HepG2 (cell line): Measurements from ENCODE around the gene CDC42EP5. TPM values are rescaled to one million over a fixed set of nuclear protein-coding genes. Genes with fewer than 3 reads are reported as not detected.

Experiments
- ATAC-seq: fragments of 200-7000 bp; cut with Tn5 transposase; 3 replicates; pipeline ENCODE4 v1.9.1; 2020; ENCODE audit warnings: mild to moderate bottlenecking, moderate library complexity
- BruUV-seq: library from RNA; stranded (reverse); fragments of 400-500 nt; replicated peaks from 2 replicates; lab custom pipeline; 2021; lab: Mats Ljungman, UMichigan
- CTCF ChIA-PET: fragments of 300-600 bp; formaldehyde crosslinking; extraction: SDS; loops from one replicate; lab custom pipeline; 2021; ENCODE audit warnings: low total read pairs, inconsistent platforms, low intra/inter-chr PET ratio; lab: Yijun Ruan, JAX
- POLR2A ChIA-PET: fragments of 350-600 bp; sonication (Branson Sonifier 250); formaldehyde crosslinking; loops from one replicate; lab custom pipeline; 2020; ENCODE audit warnings: antibody characterized with exemption, inconsistent platforms; lab: Yijun Ruan, JAX
- DNase-seq: peaks from one replicate; pipeline ENCODE4 v3.0.0-alpha.2; 2015; ENCODE audit warnings: low spot score
- FAIRE-seq: peaks from 3 replicates; lab custom pipeline; 2011; peaks lifted over from hg19 to GRCh38; lab: Jason Lieb, UNC
- H2AFZ ChIP-seq: one replicate; pipeline ENCODE4 v1.6.1; 2011; ENCODE audit warnings: low read length, inconsistent platforms
- H3K27ac ChIP-seq: fragments of 300-600 bp; 3 replicates; pipeline ENCODE4 v1.8.0; 2011; ENCODE audit warnings: mixed run types, mild to moderate bottlenecking, mixed read lengths, low read length, inconsistent platforms; ENCODE audit not compliant: insufficient read depth; ENCODE audit errors: extremely low read length
- H3K27me3 ChIP-seq, 2 experiments: fragments of 200-600 bp in 1 of 2; 2 replicates in 1 of 2; 3 replicates in 1 of 2; pipeline versions ENCODE4 v1.6.0 to v1.8.0; 2011; ENCODE audit warnings: low read length in 2 of 2, mild to moderate bottlenecking in 2 of 2, moderate library complexity in 2 of 2, inconsistent platforms in 1 of 2; ENCODE audit not compliant: insufficient read depth in 2 of 2, control insufficient read depth in 1 of 2
- H3K36me3 ChIP-seq, 2 experiments: fragments of 200-600 bp in 1 of 2; replicated peaks in 1 of 2; 2 replicates in 1 of 2; 3 replicates in 1 of 2; pipeline versions ENCODE4 v1.5.1 to v1.8.0; 2011; ENCODE audit warnings: low read length in 2 of 2, inconsistent platforms in 1 of 2; ENCODE audit not compliant: insufficient read depth in 2 of 2, control insufficient read depth in 1 of 2
- H3K4me1 ChIP-seq: 2 replicates; pipeline ENCODE4 v1.5.1; 2012; ENCODE audit warnings: low read length, inconsistent platforms; ENCODE audit not compliant: insufficient read depth
- H3K4me2 ChIP-seq: 2 replicates; pipeline ENCODE4 v1.6.0; 2011; ENCODE audit warnings: low read depth, low read length, inconsistent platforms
- H3K4me3 ChIP-seq, 3 experiments: fragments of 200-600 bp in 1 of 3; sonication (generic), shearing (Covaris generic) in 1 of 3; replicated peaks in 1 of 3; 2 replicates each; pipeline ENCODE4 v1.5.1; 2011 to 2016; ENCODE audit warnings: low read length in 3 of 3, inconsistent platforms in 2 of 3, low read depth in 2 of 3, mild to moderate bottlenecking in 2 of 3, control low read depth in 1 of 3, mixed read lengths in 1 of 3; ENCODE audit not compliant: insufficient read depth in 1 of 3
- H3K79me2 ChIP-seq: one replicate; pipeline ENCODE4 v1.6.1; 2011; ENCODE audit warnings: low read length, inconsistent platforms; ENCODE audit not compliant: insufficient read depth
- H3K9ac ChIP-seq: 2 replicates; pipeline ENCODE4 v1.6.0; 2011; ENCODE audit warnings: mild to moderate bottlenecking, low read depth, low read length, inconsistent platforms; ENCODE audit not compliant: insufficient read depth
- H3K9me3 ChIP-seq: 2 replicates; pipeline ENCODE4 v1.5.1; 2012; ENCODE audit warnings: mild to moderate bottlenecking, low read length
- H4K20me1 ChIP-seq: 2 replicates; pipeline ENCODE4 v1.6.0; 2011; ENCODE audit warnings: inconsistent platforms, mild to moderate bottlenecking, low read length, moderate library complexity; ENCODE audit not compliant: insufficient read depth
- POLR2G ChIP-seq: fragments of 200-400 bp; formaldehyde crosslinking; IDR thresholded peaks from 2 replicates; pipeline ENCODE4 v1.6.1; 2018; ENCODE audit warnings: mild to moderate bottlenecking, low read depth, low read length, moderate library complexity
- WIZ ChIP-seq: sonication (generic); formaldehyde crosslinking; IDR thresholded peaks from 2 replicates; pipeline ENCODE4 v1.5.1; 2020; ENCODE audit warnings: mild to moderate bottlenecking, missing genetic modification reagents
- ZBTB8A ChIP-seq: sonication (generic); formaldehyde crosslinking; IDR thresholded peaks from 2 replicates; pipeline ENCODE4 v1.4.0; 2020; ENCODE audit warnings: mild to moderate bottlenecking, low read depth, missing genetic modification reagents, borderline replicate concordance
- ZNF577 ChIP-seq: sonication (generic); formaldehyde crosslinking; IDR thresholded peaks from 2 replicates; pipeline ENCODE4 v1.4.0; 2020; ENCODE audit warnings: mild to moderate bottlenecking, low read depth, missing genetic modification reagents, borderline replicate concordance
- WGBS: methylation state at CpG from one replicate; pipeline ENCODE4 v1.1.6; 2017; ENCODE audit warnings: low lambda C conversion rate; 5-methylcytosine and 5-hydroxymethylcytosine counted together
- in situ Hi-C: cut with HindIII; loops from 2 replicates; pipeline ENCODE4 v1.10.0; 2017; ENCODE audit warnings: low pct_unique_long_range_greater_than_20kb; ENCODE audit not compliant: extremely low pct_ligation_motif_present
- intact Hi-C: fragments of 100-400 bp; cut with micrococcal nuclease; formaldehyde crosslinking; loops from one replicate; pipeline ENCODE4 v1.10.0; 2022; ENCODE audit not compliant: unreplicated experiment
- polyA plus RNA-seq, 8 experiments: library from polyadenylated mRNA; depleted of rRNA in 3 of 8; stranded (reverse) in 7 of 8; unstranded in 1 of 8; fragments of >200 nt; fragmentation: Illumina TruSeq in 4 of 8; extraction: Trizol in 4 of 8; gene quantifications; 2 replicates each; pipeline versions ENCODE4 v1.2.1 to v1.2.3, GENCODE V29; 2011 to 2016; ENCODE audit warnings: low read depth in 4 of 8, missing spikeins in 1 of 8, mixed read lengths in 1 of 8; ENCODE audit not compliant: insufficient read depth in 1 of 8
- total RNA-seq, 5 experiments: library from RNA; depleted of rRNA; stranded (reverse); fragments of >200 nt; fragmentation: Illumina TruSeq; extraction: Trizol; gene quantifications; 2 replicates each; pipeline ENCODE4 v1.2.3, GENCODE V29; 2016; ENCODE audit warnings: low read depth in 1 of 5
- TF ChIP-seq, protein P1 (sequence below): sonication (generic); formaldehyde crosslinking; IDR thresholded peaks from 2 replicates; pipeline ENCODE4 v1.5.0; 2020; ENCODE audit warnings: mild to moderate bottlenecking, missing genetic modification reagents
- TF ChIP-seq, protein P2 (sequence below): sonication (generic); formaldehyde crosslinking; conservative IDR thresholded peaks from 2 replicates; pipeline ENCODE4 v1.4.0; 2020; ENCODE audit warnings: missing genetic modification reagents
- TF ChIP-seq, protein P3 (sequence below): sonication (generic); formaldehyde crosslinking; IDR thresholded peaks from 2 replicates; pipeline ENCODE4 v1.4.0; 2020; ENCODE audit warnings: missing genetic modification reagents, borderline replicate concordance
- TF ChIP-seq, protein P4 (sequence below): sonication (generic); formaldehyde crosslinking; conservative IDR thresholded peaks from 2 replicates; pipeline ENCODE4 v1.8.0; 2022; ENCODE audit warnings: low read depth, missing genetic modification reagents
- TF ChIP-seq, protein P5 (sequence below), 2 experiments: fragments of 450-650 bp in 1 of 2; sonication (generic) in 1 of 2; formaldehyde crosslinking; IDR thresholded peaks; 2 replicates each; pipeline versions ENCODE4 v1.5.0 to v1.8.0; 2020 to 2022; ENCODE audit warnings: mild to moderate bottlenecking in 1 of 2, missing genetic modification reagents in 1 of 2

CDC42EP5 gene
- total and polyA plus RNA-seq, 2 of the 13 experiments (the other 11 are each of a cell fraction or from before 2014, with no cell fraction given), result 0.41 to 1.6 TPM

DNA sequence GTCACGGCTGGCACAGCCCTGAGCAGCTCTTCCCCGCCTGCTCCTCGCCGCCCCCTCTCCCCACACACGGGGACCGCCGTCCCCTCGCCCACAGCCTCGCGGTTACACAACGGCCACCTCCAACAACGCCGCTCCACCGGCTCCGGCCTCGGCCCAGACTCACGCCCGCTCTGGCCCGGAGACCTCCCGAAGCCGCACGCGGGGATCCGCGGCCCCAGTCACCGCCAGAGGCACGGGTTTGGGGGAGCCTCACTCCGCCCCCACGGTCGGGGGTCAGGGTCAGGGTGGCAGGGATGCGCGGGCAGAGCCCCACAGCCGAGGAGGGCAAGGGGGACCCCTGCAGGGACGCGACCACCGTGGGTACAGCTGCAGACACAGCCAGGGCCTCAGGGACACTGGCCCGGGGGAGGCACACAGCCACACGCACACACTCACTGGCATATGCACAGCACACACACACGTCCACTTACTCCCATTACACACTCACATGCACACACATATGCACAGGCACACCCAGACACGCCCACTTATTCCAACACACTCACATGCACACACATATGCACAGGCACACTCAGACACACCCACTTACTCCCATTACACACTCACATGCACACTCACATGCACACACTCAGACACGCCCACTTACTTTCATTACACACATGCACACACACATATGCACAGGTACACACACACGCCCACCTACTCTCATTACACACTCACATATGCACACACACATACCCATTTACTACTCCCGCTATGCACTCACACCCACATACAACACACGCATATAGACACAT lies 56.2 kb downstream of the CDC42EP5 start (continued):
- TF ChIP-seq, protein P1, sequence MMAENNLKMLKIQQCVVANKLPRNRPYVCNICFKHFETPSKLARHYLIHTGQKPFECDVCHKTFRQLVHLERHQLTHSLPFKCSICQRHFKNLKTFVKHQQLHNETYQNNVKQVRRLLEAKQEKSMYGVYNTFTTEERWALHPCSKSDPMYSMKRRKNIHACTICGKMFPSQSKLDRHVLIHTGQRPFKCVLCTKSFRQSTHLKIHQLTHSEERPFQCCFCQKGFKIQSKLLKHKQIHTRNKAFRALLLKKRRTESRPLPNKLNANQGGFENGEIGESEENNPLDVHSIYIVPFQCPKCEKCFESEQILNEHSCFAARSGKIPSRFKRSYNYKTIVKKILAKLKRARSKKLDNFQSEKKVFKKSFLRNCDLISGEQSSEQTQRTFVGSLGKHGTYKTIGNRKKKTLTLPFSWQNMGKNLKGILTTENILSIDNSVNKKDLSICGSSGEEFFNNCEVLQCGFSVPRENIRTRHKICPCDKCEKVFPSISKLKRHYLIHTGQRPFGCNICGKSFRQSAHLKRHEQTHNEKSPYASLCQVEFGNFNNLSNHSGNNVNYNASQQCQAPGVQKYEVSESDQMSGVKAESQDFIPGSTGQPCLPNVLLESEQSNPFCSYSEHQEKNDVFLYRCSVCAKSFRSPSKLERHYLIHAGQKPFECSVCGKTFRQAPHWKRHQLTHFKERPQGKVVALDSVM (CRISPR knock-in tag), result no peak
- TF ChIP-seq, protein P2, sequence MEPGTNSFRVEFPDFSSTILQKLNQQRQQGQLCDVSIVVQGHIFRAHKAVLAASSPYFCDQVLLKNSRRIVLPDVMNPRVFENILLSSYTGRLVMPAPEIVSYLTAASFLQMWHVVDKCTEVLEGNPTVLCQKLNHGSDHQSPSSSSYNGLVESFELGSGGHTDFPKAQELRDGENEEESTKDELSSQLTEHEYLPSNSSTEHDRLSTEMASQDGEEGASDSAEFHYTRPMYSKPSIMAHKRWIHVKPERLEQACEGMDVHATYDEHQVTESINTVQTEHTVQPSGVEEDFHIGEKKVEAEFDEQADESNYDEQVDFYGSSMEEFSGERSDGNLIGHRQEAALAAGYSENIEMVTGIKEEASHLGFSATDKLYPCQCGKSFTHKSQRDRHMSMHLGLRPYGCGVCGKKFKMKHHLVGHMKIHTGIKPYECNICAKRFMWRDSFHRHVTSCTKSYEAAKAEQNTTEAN (CRISPR knock-in tag), result peak; percentile 74

DNA sequence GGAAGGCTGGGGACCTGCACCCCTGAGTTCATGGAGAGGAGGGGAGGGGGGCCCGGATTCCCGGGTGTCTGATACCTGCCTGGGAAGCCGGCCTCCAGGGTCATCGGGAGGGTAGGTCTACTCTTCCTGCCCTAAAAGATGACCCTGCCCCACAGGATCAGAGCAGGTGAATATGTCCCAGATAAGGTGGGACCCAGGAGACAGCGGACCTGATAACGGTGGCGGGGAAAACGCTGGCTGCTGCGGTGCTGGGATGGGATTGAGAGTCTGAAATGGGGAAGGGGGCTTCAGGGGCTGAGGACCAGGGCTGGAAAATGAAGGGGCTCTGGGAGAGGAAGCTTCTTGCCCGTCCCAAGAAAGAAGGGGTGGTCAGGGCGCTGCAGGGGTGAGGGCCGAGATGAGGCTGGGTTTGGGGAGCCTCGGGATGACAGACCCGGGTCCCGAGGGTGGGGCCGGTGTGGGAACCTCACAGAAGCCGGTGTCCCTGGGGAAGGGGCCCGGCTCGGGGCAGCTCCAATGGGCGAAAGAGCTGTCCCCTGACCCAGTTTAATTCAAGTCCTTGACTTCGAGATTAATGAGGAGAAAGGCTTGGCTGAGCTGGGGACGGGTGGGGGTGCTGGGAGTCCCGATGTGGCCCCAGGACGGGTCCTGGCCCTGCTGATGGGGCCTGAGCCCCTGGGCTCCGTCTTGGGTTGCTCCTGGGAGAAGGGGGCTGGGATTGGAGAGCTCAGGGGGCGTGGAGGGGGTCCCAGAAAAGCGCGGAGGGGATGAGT lies 57.0 kb downstream of the CDC42EP5 start:
- in situ Hi-C loops (no loop called here), intact Hi-C loops (no loop called here)
- Histone ChIP-seq H3K27ac (no peak overlapping the region), H3K4me2 (peak overlapping the region; percentile 66), H4K20me1 (no peaks in the 10 kb centered on the region), H3K9me3 (no peaks in the 10 kb centered on the region), H2AFZ (no peak overlapping the region), H3K79me2 (no peaks in the 10 kb centered on the region), H3K27me3 (no peaks in the 10 kb centered on the region), H3K9ac (peak overlapping the region; percentile 54), H3K4me3 (peak overlapping the region; percentile 65 to 68 (median 66)), H3K4me1 (peaks cover 58% of the 10 kb centered on the region), H3K36me3 (no peaks in the 10 kb centered on the region)
- WGBS, result 26% methylated on average over 23 of the region's 28 CpGs
- no TSS peak for BruUV-seq
- ChIA-PET CTCF (no interaction called here), POLR2A (no interaction called here)
- FAIRE-seq (no peak), ATAC-seq (no peak), DNase-seq (no peak)
- TF ChIP-seq POLR2G (no peak), ZBTB8A (CRISPR knock-in tag) (no peak), ZNF577 (CRISPR knock-in tag) (no peak), WIZ (CRISPR knock-in tag) (no peak)
- TF ChIP-seq, protein P3, sequence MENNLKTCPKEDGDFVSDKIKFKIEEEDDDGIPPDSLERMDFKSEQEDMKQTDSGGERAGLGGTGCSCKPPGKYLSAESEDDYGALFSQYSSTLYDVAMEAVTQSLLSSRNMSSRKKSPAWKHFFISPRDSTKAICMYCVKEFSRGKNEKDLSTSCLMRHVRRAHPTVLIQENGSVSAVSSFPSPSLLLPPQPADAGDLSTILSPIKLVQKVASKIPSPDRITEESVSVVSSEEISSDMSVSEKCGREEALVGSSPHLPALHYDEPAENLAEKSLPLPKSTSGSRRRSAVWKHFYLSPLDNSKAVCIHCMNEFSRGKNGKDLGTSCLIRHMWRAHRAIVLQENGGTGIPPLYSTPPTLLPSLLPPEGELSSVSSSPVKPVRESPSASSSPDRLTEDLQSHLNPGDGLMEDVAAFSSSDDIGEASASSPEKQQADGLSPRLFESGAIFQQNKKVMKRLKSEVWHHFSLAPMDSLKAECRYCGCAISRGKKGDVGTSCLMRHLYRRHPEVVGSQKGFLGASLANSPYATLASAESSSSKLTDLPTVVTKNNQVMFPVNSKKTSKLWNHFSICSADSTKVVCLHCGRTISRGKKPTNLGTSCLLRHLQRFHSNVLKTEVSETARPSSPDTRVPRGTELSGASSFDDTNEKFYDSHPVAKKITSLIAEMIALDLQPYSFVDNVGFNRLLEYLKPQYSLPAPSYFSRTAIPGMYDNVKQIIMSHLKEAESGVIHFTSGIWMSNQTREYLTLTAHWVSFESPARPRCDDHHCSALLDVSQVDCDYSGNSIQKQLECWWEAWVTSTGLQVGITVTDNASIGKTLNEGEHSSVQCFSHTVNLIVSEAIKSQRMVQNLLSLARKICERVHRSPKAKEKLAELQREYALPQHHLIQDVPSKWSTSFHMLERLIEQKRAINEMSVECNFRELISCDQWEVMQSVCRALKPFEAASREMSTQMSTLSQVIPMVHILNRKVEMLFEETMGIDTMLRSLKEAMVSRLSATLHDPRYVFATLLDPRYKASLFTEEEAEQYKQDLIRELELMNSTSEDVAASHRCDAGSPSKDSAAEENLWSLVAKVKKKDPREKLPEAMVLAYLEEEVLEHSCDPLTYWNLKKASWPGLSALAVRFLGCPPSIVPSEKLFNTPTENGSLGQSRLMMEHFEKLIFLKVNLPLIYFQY (CRISPR knock-in tag), result no peak
- TF ChIP-seq, protein P4, sequence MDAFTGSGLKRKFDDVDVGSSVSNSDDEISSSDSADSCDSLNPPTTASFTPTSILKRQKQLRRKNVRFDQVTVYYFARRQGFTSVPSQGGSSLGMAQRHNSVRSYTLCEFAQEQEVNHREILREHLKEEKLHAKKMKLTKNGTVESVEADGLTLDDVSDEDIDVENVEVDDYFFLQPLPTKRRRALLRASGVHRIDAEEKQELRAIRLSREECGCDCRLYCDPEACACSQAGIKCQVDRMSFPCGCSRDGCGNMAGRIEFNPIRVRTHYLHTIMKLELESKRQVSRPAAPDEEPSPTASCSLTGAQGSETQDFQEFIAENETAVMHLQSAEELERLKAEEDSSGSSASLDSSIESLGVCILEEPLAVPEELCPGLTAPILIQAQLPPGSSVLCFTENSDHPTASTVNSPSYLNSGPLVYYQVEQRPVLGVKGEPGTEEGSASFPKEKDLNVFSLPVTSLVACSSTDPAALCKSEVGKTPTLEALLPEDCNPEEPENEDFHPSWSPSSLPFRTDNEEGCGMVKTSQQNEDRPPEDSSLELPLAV (CRISPR knock-in tag), result no peak
- TF ChIP-seq, protein P5, sequence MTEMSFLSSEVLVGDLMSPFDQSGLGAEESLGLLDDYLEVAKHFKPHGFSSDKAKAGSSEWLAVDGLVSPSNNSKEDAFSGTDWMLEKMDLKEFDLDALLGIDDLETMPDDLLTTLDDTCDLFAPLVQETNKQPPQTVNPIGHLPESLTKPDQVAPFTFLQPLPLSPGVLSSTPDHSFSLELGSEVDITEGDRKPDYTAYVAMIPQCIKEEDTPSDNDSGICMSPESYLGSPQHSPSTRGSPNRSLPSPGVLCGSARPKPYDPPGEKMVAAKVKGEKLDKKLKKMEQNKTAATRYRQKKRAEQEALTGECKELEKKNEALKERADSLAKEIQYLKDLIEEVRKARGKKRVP (CRISPR knock-in tag; IDR thresholded peaks at IDR 0.05), result no peak
